Ectodermal cell (in vitro differentiated cells): Measurements from ENCODE around the gene JMJD8.

Experiments used
- H3K27ac ChIP-seq: 2 replicates; pipeline ENCODE4 v1.7.0; 2013; ENCODE audit warnings: mild to moderate bottlenecking, low read depth, low read length; ENCODE audit not compliant: insufficient read depth, poor library complexity, severe bottlenecking
- H3K27me3 ChIP-seq: 2 replicates; pipeline ENCODE4 v1.7.0; 2013; ENCODE audit warnings: mild to moderate bottlenecking, low read length; ENCODE audit not compliant: insufficient read depth, control insufficient read depth, poor library complexity, severe bottlenecking
- H3K36me3 ChIP-seq: one replicate; pipeline ENCODE4 v1.7.0; 2013; ENCODE audit warnings: low read length; ENCODE audit not compliant: control insufficient read depth, insufficient read depth
- H3K4me1 ChIP-seq: one replicate; pipeline ENCODE4 v1.7.0; 2013; ENCODE audit warnings: low read length; ENCODE audit not compliant: control insufficient read depth, insufficient read depth
- H3K4me3 ChIP-seq: 2 replicates; pipeline ENCODE4 v1.7.0; 2013; ENCODE audit warnings: low read depth, low read length, control low read depth; ENCODE audit not compliant: insufficient read depth
- H3K9me3 ChIP-seq: 2 replicates; pipeline ENCODE4 v1.7.0; 2013; ENCODE audit warnings: mild to moderate bottlenecking, low read length, moderate library complexity; ENCODE audit not compliant: control insufficient read depth
- WGBS, 2 experiments: methylation state at CpG; one replicate each; pipeline ENCODE4 v1.1.7; 2013; ENCODE audit warnings: missing lambda C conversion rate in 2 of 2; 5-methylcytosine and 5-hydroxymethylcytosine counted together

JMJD8 gene

DNA sequence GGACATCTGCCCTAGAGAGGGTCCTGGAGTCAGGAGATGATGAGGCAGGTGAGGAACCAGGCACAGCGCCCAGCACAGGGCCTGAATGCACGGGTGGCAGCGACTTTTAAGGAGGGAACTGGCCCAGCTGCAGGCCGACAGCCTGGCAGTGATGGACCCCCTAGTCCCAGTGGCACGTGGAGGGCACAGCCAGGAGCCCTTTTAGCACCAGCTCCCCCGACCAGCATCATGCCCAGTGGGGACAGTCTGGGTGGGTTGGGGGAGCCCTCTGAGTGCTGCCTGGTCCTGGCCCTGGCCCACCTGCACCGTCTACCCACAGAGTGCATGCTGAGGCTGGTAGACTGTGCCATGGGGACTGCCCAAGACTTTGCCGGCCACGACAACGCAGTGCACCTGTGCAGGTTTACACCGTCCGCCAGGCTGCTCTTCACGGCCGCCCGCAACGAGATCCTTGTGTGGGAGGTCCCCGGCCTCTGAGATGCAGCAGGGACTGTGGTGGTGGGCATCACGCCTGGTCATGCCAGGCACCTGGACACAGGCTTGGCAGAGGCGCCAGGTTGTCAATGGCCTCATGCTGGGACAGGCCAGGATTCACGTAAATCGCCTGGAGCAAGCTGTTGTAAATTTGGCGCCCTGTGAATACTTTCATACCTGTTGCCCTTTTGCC is 16.9 kb downstream of the JMJD8 start:
- Histone ChIP-seq H3K27me3 (no peaks in the 10 kb centered on the region), H3K27ac (no peak overlapping the region), H3K4me3 (no peak overlapping the region), H3K36me3 (peaks cover 27% of the 10 kb centered on the region), H3K9me3 (no peaks in the 10 kb centered on the region), H3K4me1 (peaks cover 5% of the 10 kb centered on the region)
- 91 to 92% methylated on average over 22 of the region's 22 CpGs for WGBS, 2 experiments

- WGBS, 2 experiments: 92 to 94% methylated on average over 13 of the region's 13 CpGs
Observed at GRCh38 chr16:666572-666971, 17.6 kb downstream of the JMJD8 start.

DNA sequence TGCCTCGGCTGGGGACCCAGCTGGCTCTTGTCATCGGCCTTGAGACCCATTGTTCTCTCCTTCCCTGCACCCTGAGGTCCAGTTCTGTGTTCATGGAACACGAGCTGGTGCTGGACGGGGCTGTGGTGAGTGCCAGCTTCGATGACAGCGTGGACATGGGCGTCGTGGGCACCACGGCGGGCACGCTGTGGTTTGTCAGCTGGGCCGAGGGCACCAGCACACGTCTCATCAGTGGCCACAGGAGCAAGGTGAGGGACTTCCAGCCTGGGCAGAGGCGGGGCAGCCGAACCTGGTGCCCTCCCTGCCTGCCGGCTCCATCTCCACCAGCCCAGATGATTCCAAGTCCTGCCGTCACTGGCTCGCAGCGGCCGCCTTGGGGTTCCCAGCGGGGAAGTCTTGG is 21.5 kb downstream of the JMJD8 start:
- peaks cover 6% of the 10 kb centered on the region for H3K4me1 ChIP-seq
- WGBS, 2 experiments: 95 to 96% methylated on average over 21 of the region's 21 CpGs

More at GRCh38 chr16:666572-666971, 17.6 kb downstream of the JMJD8 start:
- Histone ChIP-seq H3K27me3 (no peaks in the 10 kb centered on the region), H3K4me3 (no peak overlapping the region), H3K27ac (no peak overlapping the region), H3K4me1 (peaks cover 5% of the 10 kb centered on the region), H3K36me3 (peaks cover 20% of the 10 kb centered on the region), H3K9me3 (no peaks in the 10 kb centered on the region)

DNA sequence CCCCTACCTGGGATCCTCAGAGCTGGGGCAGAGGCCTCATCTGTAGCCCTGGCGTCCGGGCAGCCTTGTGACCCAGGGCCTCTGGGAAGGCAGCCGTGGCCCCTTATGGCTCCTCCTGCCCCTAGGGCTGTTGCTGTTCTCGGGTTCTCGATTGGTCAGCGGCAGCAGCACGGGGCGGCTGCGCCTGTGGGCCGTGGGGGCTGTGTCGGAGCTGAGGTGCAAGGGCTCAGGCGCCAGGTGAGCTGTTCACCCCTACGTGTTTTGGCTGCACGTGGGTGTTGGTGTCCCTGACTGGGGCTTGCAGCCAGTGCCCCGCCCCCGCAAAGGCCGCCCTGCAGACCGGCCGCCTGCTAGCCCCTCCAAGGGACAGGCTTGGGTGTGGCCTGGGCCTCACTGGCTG is 22.0 kb downstream of the JMJD8 start:
- no peaks in the 10 kb centered on the region for H3K27me3 ChIP-seq
- H3K27ac ChIP-seq: no peak overlapping the region
- WGBS, 2 experiments: 96 to 97% methylated on average over 19 of the region's 19 CpGs
- no peaks in the 10 kb centered on the region for H3K36me3 ChIP-seq
- H3K4me3 ChIP-seq: no peak overlapping the region
- peaks cover 6% of the 10 kb centered on the region for H3K4me1 ChIP-seq
- H3K9me3 ChIP-seq: no peaks in the 10 kb centered on the region

More for the DNA sequence above, 21.5 kb downstream of the JMJD8 start:
- Histone ChIP-seq H3K36me3 (no peaks in the 10 kb centered on the region), H3K9me3 (no peaks in the 10 kb centered on the region), H3K27me3 (no peaks in the 10 kb centered on the region), H3K27ac (no peak overlapping the region), H3K4me3 (no peak overlapping the region)

- Histone ChIP-seq H3K36me3 (no peaks in the 10 kb centered on the region), H3K9me3 (no peaks in the 10 kb centered on the region), H3K27me3 (no peaks in the 10 kb centered on the region), H3K4me1 (peaks cover 6% of the 10 kb centered on the region), H3K27ac (no peak overlapping the region), H3K4me3 (no peak overlapping the region)
- 81 to 83% methylated on average over 35 of the region's 35 CpGs for WGBS, 2 experiments
Observed at GRCh38 chr16:661184-661821, 22.8 kb downstream of the JMJD8 start.

GRCh38 chr16:660459-661183 is 23.5 kb downstream of the JMJD8 start:
- H3K36me3 ChIP-seq: no peaks in the 10 kb centered on the region
- no peak overlapping the region for H3K4me3 ChIP-seq
- H3K9me3 ChIP-seq: no peaks in the 10 kb centered on the region
- H3K27ac ChIP-seq: no peak overlapping the region
- peaks cover 6% of the 10 kb centered on the region for H3K4me1 ChIP-seq
- 26 to 28% methylated on average over 35 to 36 of the region's 43 CpGs for WGBS, 2 experiments
- H3K27me3 ChIP-seq: no peaks in the 10 kb centered on the region

DNA sequence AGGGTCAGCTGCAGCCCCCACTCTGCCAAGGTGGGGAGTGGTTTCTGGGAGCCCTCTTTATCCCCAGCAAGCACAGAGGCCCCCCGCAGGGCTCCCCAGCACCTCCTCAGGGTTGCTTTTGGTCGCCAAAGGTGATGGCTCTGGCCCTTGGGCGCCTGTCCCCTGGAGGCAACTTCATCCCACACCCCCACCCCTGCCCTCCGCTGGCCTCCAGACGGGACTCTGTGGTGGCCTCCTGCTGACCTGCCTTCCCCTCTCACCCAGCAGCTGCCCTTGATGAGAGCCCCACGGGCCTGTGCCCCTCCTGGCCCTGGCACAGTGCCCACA is 24.0 kb downstream of the JMJD8 start:
- Histone ChIP-seq H3K4me1 (peaks cover 6% of the 10 kb centered on the region), H3K36me3 (no peaks in the 10 kb centered on the region), H3K27me3 (no peaks in the 10 kb centered on the region), H3K4me3 (no peak overlapping the region), H3K9me3 (no peaks in the 10 kb centered on the region), H3K27ac (no peak overlapping the region)
- 84 to 87% methylated on average over 6 of the region's 6 CpGs for WGBS, 2 experiments

DNA sequence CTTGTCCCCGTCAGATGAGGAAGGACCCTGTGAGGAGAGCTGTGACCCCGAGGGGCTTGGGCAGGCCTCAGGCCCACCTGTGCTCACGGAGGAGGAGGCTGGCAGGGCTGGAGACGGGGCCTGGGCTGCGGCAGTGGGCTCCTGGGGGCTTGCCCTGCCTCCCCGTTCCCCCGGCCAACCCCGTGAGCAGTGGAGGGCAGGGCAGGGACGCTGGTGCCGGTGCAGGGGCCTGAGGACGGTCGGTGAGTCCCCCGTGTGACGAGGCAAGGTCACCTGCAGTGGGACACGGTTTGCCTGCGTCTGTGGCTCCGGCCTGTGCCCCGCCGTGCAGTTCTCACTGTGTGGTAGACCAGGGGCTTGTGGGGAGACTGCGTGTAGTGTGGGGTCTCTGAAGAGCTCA is 24.5 kb downstream of the JMJD8 start:
- H3K27me3 ChIP-seq: no peaks in the 10 kb centered on the region
- no peak overlapping the region for H3K27ac ChIP-seq
- no peaks in the 10 kb centered on the region for H3K9me3 ChIP-seq
- 90 to 92% methylated on average over 20 of the region's 20 CpGs for WGBS, 2 experiments
- H3K36me3 ChIP-seq: peaks cover 4% of the 10 kb centered on the region
- H3K4me3 ChIP-seq: no peak overlapping the region
- peaks cover 6% of the 10 kb centered on the region for H3K4me1 ChIP-seq

GRCh38 chr16:658679-659571 is 25.2 kb downstream of the JMJD8 start:
- 93 to 94% methylated on average over 35 of the region's 35 CpGs for WGBS, 2 experiments
- peaks cover 4% of the 10 kb centered on the region for H3K36me3 ChIP-seq

More at GRCh38 chr16:658679-659571, 25.2 kb downstream of the JMJD8 start:
- no peak overlapping the region for H3K4me3 ChIP-seq
- H3K27me3 ChIP-seq: no peaks in the 10 kb centered on the region
- no peaks in the 10 kb centered on the region for H3K9me3 ChIP-seq
- H3K27ac ChIP-seq: no peak overlapping the region
- peaks cover 6% of the 10 kb centered on the region for H3K4me1 ChIP-seq
